Activated T-helper 1 cell treated with anti-CD3 and anti-CD28 coated beads, Interleukin-2, amount 50 U/mL, for 16 hours (primary cell): ENCODE data around the gene ZFHX2.

Experiments used
- DNase-seq, 2 donors: peaks; one replicate each; pipeline ENCODE4 v3.0.0-alpha.2; 2020; ENCODE audit warnings: low read depth in 1 of 2, low spot score in 1 of 2

Gene ZFHX2

DNA sequence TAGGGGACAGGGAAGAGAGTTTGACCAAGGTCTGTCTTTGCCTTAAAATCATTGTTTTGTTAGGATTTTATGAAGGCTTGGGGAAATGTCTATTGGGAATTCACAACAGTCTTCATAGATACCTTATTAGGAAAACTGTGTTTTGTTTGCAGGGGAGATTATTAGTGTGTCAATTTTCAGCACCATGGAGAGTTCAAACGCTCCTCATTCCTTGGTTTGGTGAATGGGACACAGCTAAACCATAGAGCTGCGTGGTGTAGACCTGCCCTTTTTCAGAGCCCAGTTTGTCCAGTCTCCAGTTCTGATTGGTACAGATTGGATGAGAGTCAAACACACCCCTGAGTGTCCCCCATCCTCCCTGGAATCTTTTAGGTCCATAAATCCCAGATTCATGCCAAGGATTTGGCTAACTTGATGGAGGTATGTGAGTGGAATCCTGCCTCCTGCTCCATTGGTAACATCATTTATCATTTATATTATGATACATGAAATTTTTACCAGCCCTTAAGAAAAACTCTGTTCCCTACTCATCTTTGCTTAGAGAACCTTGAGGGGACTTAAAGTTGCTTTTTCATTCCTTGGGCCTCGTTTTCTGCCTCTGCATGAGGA is 70.1 kb downstream of the ZFHX2 start:
- no peak for DNase-seq

DNA sequence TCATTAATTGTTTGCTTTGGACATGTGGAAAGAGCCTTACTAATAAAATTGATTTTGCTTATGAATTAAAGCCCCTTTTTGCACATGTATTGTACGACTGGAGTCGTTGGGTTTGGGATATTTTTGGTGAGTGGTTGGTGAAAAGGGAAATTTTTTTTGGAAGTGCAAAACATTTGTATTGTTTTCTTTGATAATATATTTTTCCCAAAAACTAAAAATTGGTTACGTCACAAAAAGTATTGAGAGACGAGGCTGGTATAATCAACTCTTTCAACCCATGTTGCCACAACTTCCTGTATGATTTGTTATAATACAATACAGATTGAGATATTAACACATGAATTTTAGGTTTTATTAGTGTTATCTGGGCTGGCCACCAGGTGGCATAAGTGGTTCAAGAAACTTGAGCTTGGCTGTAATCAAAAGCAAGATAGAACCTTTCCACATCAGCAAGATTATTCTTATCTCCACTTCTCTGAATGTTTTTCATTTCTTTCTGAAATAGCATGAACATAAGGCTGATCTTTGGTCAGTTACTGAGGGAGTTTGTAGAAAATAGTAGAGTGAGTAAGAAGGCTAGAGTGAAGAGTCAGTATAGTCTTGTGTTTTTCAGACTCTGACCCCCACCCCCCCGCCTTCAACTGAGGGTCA is 73.3 kb downstream of the ZFHX2 start:
- DNase-seq: peak; percentile 22 to 29

- no peak for DNase-seq
These were observed 80.6 kb downstream of the ZFHX2 start for GRCh38 chr14:23470947-23471346.
